HG03575 (cell line): Measurements from ENCODE around the gene AUTS2.

ENCODE experiments used
- ATAC-seq: cut with Tn5 transposase; IDR thresholded peaks from one replicate; pipeline ENCODE4 v1.9.1; 2021; ENCODE audit not compliant: unreplicated experiment, insufficient number of reproducible peaks, low FRiP score; ENCODE audit errors: extremely low read depth

AUTS2 gene

DNA sequence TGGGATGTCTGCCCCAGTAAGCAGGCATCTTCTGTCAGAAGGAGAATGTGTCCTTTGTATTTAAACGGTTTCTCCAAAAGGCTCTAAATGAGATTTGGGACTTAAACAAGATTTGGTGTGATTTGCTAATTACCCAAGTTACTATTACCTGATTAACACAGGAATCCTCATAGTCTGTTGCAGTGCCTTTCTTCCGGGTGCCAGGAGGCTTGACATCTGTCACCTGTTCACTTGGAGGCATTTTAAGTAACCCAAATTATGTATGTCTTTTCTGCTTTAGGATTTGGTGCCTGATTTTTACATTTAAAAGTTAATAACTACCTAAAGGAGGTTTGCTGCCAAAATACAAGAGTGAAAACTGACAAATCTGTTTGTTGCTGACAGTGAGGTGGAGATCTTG is 945.7 kb downstream of the AUTS2 start:
- ATAC-seq, result no peak

DNA sequence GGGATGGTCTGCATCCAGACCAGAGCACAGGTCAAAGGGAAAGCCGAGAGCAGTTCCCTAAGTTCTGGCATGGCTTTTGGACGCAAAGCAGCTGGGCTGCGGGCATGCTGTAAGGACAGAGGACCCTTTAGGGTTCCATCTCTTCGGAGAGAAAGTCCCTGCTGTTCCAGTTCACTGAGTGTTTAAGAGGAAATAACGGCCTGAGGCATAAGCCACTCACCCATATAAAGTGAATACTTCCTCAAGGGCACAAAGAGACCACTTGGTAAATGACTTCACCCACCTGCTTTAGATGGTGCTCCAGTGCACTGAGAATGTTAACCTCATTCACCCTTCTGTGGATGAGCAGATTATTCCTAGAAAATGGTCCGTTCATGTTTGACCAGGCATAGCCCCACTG is 946.9 kb downstream of the AUTS2 start:
- no peak for ATAC-seq

DNA sequence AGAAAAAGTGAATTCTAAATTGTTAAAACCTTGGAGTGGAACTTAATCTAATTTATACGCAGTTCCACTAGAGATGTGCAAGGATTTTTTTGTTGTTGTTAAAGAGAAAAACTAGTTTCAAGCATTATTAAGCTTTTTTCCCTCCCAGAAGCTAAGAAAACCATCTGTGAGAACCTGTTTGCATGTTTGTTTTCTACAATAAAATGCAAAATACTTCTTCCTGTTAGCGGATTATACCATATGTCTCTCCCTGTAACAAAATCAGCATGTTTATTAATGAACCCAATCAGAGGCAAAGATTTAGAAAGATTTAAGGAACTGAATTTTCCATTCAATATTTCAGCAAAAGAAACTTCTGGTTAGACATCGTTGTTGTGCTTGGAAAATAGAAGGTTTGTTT is 953.9 kb downstream of the AUTS2 start:
- ATAC-seq, result no peak

DNA sequence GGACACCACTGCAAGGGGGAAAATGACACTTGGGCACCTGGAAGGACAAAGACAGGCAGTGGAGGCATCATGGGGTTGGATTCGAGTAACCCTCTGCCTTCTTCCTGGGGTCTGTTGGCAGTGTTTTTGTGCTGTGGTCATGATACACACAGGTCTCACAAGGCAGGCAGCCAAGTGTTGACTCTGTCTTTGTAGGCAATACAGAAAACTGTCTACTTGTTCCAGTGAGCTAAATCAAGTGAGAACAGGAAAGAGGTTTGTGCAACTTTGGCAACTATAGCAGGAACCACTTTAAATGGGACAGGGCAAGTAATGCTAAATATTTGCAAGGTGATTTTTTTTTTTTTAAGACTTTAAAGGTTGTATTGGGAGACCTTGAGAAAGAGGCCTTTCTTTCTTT is 955.1 kb downstream of the AUTS2 start:
- no peak for ATAC-seq

DNA sequence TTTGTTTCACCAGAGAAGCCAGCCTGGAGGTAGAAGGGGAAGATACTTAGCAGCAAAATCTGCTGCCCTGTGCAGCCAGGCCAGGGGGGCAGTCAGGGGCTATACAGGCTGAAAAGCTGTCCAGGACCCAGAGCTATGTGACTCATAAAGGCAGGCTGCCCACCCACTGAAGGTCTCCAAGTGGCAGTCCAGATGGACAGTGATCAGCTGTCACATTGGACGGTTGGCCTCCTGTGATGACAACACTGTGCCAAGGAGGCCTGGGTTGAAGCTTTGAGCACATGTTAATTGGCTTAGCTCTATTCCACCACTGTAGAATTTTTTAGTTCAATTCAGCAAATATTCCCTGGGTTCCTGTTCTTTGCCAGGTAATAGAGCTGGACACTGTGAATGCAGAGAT is 956.4 kb downstream of the AUTS2 start:
- ATAC-seq, result no peak

DNA sequence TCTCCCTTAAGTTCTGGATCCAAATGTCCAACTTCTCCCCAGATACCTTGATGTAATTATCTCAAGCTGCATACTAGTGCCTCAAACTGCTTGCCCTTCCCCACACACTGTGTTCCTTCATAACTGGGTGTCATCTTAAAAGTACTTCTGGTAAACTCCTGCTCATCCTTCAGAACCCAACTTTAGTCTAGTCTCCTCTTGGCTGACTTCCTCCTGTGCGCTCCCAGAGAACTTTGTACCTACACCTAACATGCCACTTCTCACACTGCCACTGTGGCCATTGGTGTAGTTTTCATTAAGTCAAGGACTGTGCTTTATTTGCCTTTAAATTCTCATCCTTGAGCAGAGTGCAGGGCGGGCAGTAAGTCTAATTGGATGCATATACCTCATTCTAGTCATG is 958.5 kb downstream of the AUTS2 start:
- no peak for ATAC-seq

DNA sequence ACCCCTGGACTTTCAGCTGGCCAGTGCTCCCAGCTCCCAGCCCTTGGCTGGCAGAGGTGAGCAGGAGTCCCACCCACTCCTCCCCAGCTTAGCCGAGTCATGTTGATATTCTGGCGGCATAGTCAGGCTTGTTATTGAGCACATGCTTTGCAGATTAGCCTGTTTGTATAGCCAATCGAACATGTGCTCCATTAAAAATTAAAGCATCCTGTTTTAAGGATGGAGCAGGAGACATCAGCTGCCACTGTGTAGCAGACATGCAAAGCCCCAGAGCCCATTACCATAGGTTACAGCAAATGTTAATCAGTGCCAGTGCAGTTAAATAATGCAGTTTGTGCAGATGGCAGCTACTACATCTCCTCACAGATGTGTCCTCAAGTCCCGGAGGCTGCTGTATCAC is 959.1 kb downstream of the AUTS2 start:
- ATAC-seq, result no peak

DNA sequence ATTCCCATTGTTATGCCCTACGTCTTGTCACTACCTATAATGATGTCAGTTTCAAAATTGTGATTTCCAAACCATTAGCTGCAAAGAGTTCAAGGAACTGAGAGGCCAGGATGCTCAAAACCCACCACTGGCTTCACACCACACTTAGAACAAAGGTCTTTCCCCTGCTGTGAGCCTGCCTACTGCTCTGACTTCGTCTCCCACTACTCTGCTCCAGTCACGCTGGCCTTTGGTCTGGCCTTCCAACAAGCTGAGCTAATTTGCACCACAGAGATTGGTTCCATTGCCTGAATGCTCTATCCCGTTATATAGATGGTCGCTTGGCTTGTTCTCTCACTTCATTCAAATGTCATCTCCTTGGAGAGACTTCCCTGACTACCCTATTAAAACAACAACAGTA is 961.5 kb downstream of the AUTS2 start:
- ATAC-seq, result no peak

DNA sequence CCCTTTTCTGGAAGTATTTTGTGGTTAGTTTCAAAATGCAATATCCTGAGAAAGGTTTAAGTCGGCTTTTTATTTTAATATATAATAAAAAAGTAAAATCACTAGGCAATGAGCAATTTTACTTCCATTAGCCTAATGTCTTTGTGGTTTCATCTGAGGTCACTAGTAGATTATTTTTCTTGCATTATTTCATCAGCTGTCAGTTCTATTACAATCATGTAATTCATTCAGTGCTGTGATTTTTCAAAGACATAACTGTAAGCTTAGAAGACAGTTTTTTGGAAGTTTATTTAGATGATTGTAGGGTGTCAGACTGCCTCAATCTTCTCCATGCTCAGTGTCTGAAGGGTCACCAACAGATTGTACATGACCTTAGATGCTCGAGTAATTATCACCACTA is 965.7 kb downstream of the AUTS2 start:
- ATAC-seq, result no peak

DNA sequence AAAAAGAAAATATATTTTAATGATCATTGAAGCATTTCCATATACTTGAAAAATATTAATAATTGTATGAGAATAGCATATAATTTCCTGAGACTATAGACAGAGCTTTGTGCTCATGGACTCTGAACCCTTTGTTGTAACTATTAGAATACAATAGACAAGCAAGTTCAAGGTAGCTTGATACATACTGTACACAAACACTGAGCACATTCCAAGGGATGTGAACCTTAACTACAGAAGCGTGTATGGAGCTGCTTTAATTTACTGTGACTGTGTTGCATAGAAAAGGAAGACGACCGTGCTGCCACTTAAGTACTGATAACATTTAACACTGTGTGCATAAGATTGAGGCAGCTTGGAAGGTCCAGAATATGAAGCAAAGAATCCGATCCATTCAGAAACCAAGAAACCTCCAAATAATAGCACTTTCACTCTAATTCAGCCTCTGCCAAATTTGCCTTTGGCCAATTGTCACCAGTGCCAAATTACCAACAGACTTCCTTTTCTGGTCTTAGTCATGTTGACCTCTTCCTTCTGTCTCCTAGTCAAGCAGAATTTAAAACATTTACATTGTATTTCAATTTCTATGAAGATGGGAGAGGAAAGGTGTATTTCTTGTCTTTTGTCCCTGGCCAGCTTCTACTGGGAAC is 967.6 kb downstream of the AUTS2 start:
- no peak for ATAC-seq

DNA sequence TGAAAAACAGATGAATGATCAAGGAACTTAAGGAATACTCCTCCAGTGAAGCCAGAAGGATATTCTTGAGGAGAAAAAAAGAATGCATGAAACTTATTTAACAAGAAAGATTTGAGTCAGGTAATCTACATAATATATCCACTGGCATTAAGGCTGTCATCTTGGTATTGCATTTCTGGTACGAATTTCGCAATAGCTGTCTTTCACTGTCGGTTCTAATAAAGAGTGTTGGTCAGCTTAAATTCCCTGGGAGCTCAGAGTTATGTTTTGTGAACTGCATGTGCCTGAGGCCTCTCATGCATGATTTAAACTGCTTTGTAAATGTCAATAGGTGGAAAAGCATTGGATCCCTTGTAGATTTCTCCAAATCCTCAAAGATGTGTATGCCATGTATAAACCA is 968.4 kb downstream of the AUTS2 start:
- ATAC-seq, result no peak

DNA sequence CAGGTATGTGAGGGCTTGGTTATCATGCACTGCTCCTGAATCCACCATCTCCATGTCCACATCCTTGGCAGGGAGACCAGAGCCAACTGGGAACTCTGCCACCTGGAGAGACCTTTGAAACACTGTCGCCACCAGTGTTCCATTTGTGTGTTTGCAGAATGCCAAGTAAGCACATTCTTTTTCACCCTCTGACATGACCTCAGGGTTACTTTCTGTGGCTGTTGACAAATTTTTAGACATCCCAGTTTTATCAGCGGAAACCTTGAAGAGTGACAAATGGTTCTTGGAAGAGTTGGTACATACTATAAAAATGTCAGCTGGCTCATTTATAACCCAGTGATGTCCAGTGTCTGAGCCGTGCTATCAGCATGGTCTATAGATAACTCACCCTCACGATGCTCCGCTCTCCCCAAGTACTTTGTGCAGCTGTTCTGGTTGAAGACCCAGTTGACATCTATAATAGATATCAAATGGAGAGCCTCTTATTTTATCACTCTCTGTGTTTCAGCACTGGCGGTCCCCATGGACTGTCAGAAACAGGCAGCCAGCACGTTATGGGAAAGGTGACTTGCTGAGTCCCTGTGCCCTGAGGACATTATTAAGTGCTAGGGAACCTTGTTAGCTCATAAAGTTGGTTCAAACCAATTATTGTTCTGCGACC is 970.5 kb downstream of the AUTS2 start:
- ATAC-seq, result no peak

DNA sequence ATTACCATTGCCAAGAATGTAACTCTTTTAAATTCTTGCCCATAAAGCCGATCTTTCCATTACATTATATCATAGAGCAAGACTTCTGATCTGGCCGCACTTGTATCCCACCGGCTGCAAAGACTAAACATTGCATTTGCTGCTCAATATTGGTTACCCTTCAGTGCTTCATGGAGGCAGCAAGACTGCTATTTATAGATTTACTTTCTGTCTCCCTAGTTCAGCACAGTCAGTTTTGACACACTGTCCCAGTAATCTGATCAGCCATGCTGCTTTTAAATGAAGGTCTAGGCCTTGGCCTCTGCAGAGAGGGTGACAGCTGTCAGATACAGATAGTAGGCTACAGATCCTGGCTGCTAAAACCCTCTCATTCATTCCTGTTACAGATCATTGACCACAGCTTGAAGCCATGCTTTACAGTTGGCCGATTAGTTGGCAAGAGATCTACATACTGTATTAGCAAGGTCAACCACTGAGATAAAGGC is 971.1 kb downstream of the AUTS2 start:
- no peak for ATAC-seq

DNA sequence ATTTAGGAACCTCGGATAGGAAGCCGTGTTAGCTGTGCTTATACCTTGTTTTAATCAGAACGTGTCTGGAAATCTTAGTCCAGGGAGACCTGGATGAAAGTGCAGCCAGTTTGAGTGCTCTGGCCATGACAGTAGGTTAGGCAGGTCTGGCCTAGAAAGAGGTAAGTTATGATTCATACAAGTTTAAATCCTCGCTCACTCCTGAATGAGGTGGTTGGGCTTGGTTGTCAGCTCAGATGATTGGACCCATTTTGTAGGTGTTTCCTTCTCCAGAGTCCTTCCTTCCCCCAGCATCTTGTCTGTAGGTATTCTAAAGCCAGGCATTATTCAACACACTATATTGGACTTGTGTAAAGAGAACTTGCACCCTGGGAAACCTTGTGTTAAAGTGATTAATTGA is 971.8 kb downstream of the AUTS2 start:
- no peak for ATAC-seq

DNA sequence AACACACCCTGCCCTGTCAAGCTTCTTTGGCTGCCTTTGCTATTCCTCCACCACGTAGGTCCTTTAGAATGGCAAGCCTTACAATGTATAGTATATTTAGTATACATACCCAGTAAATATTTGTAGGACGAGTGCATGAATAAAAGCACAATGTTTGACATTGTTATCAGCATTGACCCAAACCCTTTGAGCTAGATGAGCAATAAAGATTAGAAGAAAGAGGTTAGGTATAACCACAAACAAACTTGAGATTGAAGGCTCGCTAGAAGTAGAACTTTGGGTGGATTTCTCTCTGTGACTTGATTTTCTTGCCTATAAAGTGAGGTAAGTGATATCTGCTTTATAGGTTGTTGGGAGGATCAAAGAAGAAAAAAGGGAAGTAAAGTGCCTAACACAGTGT is 972.7 kb downstream of the AUTS2 start:
- no peak for ATAC-seq

DNA sequence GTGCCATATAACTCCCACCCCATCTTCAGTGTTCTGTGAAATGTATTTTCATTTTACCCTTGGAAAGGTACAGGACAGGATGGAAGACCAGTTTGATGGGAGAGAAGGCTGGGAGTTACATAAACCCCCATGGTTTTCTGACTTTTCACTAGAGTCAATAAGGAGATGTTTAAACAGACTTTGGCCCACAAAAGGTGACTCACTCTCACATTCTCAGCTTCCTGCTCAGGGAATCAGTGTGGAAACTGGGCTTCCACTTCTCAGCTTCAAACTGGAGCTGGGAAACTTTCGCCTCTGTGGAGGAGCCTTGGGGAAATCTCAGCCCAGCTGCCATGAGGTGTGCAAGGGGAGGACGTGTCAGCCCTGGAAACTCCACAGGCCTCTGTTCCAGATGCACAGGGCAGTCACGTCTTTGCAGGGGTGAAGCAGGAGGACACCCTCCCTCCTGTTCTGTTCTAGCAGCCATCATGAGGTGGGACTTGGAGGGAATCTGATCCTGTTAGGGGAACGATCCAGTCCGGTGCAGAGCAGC is 973.2 kb downstream of the AUTS2 start:
- ATAC-seq, result no peak

DNA sequence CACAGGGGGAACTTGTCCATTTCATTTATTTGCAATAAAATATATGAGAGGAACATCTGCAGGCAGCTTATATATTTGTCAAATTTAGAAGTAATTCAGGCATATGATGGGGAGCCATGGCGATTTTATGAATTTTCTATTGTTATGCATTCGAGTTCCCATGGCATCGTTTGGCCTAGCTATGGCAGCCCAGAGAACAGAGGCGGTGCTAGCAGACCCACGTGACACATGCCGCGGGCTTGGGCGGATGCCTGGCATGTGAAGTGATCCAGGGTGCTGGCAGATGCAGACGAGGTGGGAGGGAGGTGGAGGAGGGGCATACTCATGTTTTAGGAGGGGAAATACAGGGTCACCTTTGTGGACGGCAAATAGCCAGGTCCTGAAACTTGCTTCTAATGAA is 973.7 kb downstream of the AUTS2 start:
- ATAC-seq, result no peak

DNA sequence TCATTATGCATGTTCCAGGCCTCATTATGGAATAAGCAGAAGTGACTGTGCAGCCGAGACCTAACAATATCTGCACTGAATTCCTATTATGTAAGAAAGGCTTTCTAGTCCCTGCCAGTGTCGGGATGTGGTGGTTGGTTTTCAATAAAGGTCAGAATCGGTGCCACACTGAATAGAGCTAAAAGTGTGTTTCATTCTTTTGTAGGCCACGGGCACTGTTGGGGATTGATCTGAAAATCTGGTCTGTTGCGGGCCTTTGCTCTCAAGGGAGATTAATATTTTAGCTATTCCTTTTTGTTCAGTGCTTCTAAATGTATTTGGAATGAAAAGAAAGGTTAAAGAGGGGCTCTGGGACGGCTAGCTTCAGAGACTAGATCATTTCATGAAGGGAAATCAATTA is 974.3 kb downstream of the AUTS2 start:
- ATAC-seq, result no peak

DNA sequence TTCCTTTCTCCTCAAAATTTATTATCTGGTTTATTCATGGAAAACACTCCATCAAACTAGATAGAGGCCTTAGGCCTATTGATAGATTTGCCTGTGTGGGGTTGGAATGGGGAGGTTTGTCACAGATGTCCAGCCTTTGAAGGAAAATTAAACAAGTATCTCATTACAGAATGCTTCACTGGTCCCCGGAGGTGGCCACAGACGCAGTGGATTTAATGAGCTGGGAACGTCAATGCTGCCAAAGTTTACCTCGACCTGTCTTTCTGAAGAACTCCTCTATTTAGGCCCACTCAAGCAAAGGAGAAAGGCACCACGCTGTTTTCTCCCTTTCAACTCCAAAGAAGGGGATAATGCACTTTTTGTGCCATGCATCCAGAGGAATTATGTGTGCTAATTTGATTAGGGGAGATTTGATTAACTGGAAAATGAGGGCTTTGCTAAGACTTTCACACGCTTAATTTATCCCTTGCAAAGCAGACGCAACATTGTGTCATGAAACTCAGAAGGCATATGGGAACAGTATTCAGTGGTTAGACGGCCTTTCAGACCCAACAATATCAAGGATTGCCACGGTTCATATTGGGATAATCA is 974.9 kb downstream of the AUTS2 start:
- ATAC-seq, result no peak

DNA sequence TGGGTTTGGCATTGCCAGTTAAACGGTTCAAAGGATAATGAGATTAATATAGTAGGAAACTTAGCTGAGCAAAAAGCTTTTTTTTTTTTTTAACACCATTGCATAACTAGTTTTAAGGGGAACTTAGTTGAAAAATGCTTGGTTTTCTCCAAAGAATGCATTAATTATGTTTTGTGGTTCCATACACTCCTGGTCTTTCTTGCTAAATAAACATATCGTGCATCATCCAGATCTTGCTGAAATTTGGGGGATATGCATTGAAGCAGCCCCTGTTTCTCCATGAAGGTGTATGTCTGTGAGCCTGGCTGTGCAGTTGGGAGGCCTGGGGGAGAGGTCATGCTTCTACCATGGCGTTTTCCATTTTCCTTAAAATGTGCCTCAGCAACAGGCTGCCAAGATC is 975.4 kb downstream of the AUTS2 start:
- no peak for ATAC-seq
